AG04450 (cell line): ENCODE measurements around the gene RBPJL. TPM values are rescaled to one million over a fixed set of nuclear protein-coding genes. Genes with fewer than 3 reads are reported as not detected.

Source experiments
- CTCF ChIA-PET: fragments of 300-600, 350-600 bp; formaldehyde crosslinking; extraction: SDS; loops from one replicate; lab custom pipeline; 2022; ENCODE audit warnings: antibody characterized with exemption, inconsistent platforms; lab: Charles Lee
- POLR2A ChIA-PET: fragments of 350-600 bp; formaldehyde crosslinking; extraction: SDS; loops from one replicate; lab custom pipeline; 2021; ENCODE audit warnings: antibody characterized with exemption, inconsistent platforms; lab: Yijun Ruan, JAX
- DNase-seq: peaks from one replicate; pipeline ENCODE4 v3.0.0-alpha.2; 2011; ENCODE audit warnings: low read depth, low spot score
- H3K27ac ChIP-seq: one replicate; pipeline ENCODE4 v1.5.1; 2012; ENCODE audit warnings: low read depth, low read length, control low read depth
- H3K27me3 ChIP-seq: one replicate; pipeline ENCODE4 v1.6.0; 2012; ENCODE audit warnings: low read length; ENCODE audit not compliant: control insufficient read depth, insufficient read depth
- H3K4me3 ChIP-seq: 2 replicates; pipeline ENCODE4 v1.5.1; 2011; ENCODE audit warnings: mild to moderate bottlenecking, low read depth, low read length, control low read depth
- H3K9me3 ChIP-seq: 2 replicates; pipeline ENCODE4 v1.5.1; 2012; ENCODE audit warnings: low read length; ENCODE audit not compliant: control insufficient read depth, insufficient read depth
- polyA plus RNA-seq: library from polyadenylated mRNA; depleted of rRNA; stranded (reverse); fragments of >200 nt; gene quantifications from 2 replicates; pipeline ENCODE4 v1.2.3, GENCODE V29; 2011
- TF ChIP-seq, protein P1 (sequence below): IDR thresholded peaks from 2 replicates; pipeline ENCODE4 v1.5.1; 2011; ENCODE audit warnings: low read depth, low read length, control low read depth, inconsistent platforms

The RBPJL gene
- polyA plus RNA-seq, 1 experiment: not detected

DNA sequence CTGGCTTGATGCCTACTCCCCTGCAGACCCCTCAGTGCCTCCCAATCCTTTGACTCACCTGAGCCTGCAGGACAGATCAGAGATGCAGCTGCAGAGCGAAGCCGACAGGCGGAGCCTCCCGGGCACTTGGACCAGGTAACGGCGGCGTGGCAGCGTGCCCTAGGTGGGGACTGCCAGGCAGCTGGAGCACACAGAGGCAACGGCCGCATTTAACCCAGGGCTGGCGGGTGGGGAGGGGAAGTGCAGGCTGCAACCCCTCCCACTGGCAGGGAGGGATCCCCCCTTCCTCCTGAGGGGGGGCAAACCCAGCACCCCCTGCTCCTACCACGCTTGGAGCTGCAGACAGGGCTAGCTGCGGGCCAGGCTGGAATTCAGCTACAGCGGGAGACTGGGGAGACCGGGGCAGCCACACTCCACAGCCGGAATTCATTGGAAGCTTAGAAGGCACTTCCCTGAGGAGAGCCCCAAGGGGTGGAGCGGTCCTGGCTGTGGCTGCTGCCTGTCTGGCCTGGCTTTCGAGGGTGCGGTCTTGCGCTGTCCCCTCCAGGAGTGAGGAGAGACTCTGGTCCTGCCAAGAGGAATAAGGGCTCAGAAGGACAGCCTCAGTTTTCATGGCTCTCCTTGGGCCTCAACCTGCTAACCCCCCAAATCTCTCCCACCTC lies 1.6 kb downstream of the RBPJL start, which contains the start of gene MATN4:
Gene MATN4 (minus strand): TSS at position 183 of the 662 bp plus-strand sequence. CDS start 2,717 bp downstream, outside the sequence.
- no peak for DNase-seq
- Histone ChIP-seq H3K27ac (no peak within 1 kb of the TSS), H3K9me3 (peaks cover 4% of the 10 kb centered on the region; the same call in 1 of the 2 replicates), H3K27me3 (peaks cover 37% of the 10 kb centered on the region), H3K4me3 (no peak within 1 kb of the TSS)
- ChIA-PET POLR2A (no interaction called here), CTCF (interaction anchor here (1.0 to 2.3 kb wide), 5 partner anchors 11 to 463 kb away, joined by 3 to 10 read pairs (median 5); no protein-coding TSS in a partner anchor)
- TF ChIP-seq, protein P1, sequence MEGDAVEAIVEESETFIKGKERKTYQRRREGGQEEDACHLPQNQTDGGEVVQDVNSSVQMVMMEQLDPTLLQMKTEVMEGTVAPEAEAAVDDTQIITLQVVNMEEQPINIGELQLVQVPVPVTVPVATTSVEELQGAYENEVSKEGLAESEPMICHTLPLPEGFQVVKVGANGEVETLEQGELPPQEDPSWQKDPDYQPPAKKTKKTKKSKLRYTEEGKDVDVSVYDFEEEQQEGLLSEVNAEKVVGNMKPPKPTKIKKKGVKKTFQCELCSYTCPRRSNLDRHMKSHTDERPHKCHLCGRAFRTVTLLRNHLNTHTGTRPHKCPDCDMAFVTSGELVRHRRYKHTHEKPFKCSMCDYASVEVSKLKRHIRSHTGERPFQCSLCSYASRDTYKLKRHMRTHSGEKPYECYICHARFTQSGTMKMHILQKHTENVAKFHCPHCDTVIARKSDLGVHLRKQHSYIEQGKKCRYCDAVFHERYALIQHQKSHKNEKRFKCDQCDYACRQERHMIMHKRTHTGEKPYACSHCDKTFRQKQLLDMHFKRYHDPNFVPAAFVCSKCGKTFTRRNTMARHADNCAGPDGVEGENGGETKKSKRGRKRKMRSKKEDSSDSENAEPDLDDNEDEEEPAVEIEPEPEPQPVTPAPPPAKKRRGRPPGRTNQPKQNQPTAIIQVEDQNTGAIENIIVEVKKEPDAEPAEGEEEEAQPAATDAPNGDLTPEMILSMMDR: 0 out of 2 replicates have a peak, but pooled peaks have one; percentile 3

DNA sequence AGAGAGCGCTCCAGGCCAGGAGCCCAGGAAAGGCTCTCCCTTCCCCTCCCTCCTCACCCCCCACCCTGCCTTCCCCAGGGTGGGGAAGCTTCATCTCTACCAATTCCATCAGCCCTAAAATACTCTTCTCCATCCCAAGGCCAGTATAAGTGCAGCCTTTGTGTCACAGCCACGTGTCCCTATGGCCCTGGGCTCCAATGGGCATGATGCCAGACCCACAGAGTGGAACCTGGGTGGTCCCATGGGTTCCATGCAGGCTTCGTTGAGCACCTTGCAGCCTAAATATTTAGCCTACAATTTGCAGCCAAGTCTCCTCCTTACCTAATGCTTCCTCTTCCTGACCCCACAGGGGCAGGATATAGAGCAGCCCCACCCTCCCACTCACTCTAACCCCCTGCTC lies 2.4 kb downstream of the RBPJL start:
- TF ChIP-seq, protein P1: no peak
- H3K27ac ChIP-seq: no peak overlapping the region
- peaks cover 43% of the 10 kb centered on the region for H3K27me3 ChIP-seq
- no peak overlapping the region for H3K4me3 ChIP-seq
- peaks cover 4% of the 10 kb centered on the region; the same call in 1 of the 2 replicates for H3K9me3 ChIP-seq
- ChIA-PET POLR2A (no interaction called here), CTCF (interaction anchor here (1.1 to 2.3 kb wide), 4 partner anchors 10 to 462 kb away, joined by 3 to 10 read pairs (median 4); no protein-coding TSS in a partner anchor)
- DNase-seq: no peak

DNA sequence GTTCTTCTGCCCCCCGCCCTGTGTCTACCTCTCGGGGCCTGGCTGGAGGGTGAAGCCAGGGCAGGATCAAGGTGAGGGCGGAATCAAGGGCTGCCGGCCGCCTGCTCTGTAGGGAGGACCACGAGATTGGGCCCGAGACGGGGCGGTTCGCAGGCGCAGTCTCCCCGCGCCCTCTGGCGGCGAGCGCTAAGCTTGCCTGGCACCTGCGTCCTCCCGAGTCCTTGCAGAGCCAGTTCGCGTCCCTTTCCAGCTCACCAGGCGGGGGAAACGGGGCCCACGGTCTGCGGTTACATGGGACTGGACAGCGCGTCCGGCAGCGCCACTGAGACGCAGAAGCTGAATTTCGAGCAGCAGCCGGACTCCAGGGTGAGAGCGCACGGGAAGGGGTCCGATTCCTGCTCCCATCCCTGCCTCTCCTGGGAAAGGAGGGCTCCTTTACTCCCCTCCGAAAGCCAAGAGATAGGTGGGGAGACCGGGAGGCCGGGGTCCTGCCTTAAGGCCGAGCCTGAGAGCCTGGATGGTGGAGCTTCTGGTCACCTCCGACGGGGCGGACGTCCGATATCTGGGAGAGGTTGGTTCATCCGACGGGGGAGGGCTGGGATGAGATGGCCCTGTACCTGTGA lies 5.1 kb downstream of the RBPJL start:
- ChIA-PET POLR2A (no interaction called here), CTCF (interaction anchor here (0.5 to 3.0 kb wide), 25 partner anchors 8 to 526 kb away, joined by 3 to 31 read pairs (median 4); partner anchors contain the start of gene SYS1)

DNA sequence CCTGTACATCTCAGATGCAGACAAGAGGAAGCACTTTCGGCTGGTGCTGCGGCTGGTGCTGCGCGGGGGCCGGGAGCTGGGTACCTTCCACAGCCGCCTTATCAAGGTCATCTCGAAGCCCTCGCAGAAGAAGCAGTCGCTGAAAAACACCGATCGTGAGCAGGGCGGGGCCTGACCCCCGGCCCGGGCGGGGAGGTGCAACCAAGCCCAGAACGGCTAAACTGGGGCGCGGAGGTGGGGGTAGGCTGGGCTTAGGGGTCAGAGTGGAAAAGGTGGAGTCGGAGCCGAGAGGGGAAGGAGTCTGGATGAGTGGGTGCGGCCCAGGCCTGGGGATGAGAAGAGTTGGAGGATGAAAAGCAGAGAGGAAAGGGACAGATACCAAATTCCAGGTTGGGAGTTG lies 5.6 kb downstream of the RBPJL start:
- TF ChIP-seq, protein P1: no peak
- POLR2A ChIA-PET: no interaction called here
- no peak overlapping the region for H3K27ac ChIP-seq
- H3K9me3 ChIP-seq: no peaks in the 10 kb centered on the region; the same call in 1 of the 2 replicates
- CTCF ChIA-PET: interaction anchor here (0.5 to 3.0 kb wide), 26 partner anchors 8 to 526 kb away, joined by 3 to 31 read pairs (median 4); partner anchors contain the start of gene SYS1
- H3K4me3 ChIP-seq: no peak overlapping the region
- DNase-seq: no peak
- H3K27me3 ChIP-seq: peaks cover 46% of the 10 kb centered on the region

More for the DNA sequence above, 5.1 kb downstream of the RBPJL start:
- no peaks in the 10 kb centered on the region; the same call in 1 of the 2 replicates for H3K9me3 ChIP-seq
- no peak for DNase-seq
- H3K27ac ChIP-seq: no peak overlapping the region
- no peak overlapping the region for H3K4me3 ChIP-seq
- TF ChIP-seq, protein P1: peak; percentile 77
- peaks cover 42% of the 10 kb centered on the region for H3K27me3 ChIP-seq
